HG03159 (cell line): ENCODE data around the gene SLC9A8.
"Not testable (repeated sequence)": the region's sequence is repeated elsewhere in the genome, so short reads cannot be mapped to it uniquely, and the experiment has no call there.

Source experiments
- ATAC-seq: cut with Tn5 transposase; IDR thresholded peaks from one replicate; pipeline ENCODE4 v1.9.1; 2021; ENCODE audit warnings: mild to moderate bottlenecking, moderate library complexity; ENCODE audit not compliant: unreplicated experiment

Gene SLC9A8

DNA sequence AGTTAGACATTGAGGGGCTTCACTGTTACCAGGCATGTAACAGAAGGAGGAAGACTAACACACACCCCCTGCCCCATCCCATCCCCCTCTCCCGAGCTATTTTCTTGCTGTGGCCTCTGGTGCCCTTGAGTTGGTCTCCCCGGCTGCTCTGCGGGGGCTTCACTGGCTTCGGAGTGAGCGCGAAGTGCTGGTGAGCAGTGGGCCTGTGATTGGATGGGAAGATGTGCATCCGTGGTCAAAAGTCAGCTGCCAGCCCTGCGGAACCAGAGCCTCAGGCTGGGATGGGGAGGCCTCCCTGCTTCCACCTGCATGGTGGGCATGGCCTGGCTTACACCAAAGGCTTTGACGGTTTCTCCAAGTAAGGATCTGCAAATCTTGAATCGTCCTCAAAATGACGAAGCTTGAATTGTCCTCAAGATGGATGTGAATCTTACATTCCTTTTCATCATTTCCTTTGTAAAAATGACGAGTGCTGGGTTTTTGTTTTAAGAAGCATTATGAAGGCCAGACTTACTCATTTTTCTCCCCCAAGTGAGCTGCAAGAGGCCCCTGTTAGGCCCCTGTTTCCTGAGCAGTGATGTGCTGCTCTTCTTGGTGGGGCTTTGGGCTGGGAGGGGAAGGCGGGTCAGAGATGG lies 79.0 kb downstream of the SLC9A8 start:
- ATAC-seq = no peak

DNA sequence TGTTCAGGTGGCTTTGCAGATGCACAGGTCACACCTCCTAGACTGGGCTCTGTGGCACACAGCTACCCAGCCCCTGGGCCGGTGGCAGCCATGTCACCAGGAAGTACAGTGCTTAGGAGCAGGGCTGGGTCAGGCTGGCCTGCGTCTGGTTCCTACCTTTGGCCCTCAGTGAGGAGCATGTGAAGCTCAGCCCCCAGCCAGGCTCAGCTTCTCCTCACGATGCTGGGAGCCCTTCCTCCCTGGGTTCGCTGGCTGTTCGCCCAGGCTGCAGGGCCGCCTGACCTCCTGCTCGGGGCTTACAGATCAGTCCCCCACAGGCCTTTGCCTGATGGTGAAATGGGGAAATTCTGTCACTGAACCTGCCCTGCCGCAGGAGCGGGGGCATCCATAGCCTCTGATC lies 79.6 kb downstream of the SLC9A8 start:
- ATAC-seq = no peak

DNA sequence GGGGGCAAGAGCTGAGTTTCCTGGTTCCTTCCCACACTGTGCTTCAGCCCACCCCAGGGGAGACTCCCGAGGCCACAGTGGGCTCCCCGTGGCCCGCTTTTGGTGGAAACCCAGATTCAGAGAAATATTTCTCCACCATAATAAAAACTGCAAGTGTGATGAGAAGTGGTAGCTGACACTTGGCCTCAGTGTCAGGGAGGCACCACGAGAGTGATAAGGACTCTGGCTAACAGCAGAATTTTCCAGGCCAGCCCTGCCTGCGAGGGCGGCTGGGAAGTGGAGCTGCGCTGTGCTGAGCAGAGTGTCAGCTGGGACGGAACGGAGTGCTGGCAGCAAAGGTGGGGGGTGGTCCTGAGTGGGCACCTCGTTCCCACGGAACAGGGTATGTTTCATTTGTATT lies 80.2 kb downstream of the SLC9A8 start:
- no peak for ATAC-seq

DNA sequence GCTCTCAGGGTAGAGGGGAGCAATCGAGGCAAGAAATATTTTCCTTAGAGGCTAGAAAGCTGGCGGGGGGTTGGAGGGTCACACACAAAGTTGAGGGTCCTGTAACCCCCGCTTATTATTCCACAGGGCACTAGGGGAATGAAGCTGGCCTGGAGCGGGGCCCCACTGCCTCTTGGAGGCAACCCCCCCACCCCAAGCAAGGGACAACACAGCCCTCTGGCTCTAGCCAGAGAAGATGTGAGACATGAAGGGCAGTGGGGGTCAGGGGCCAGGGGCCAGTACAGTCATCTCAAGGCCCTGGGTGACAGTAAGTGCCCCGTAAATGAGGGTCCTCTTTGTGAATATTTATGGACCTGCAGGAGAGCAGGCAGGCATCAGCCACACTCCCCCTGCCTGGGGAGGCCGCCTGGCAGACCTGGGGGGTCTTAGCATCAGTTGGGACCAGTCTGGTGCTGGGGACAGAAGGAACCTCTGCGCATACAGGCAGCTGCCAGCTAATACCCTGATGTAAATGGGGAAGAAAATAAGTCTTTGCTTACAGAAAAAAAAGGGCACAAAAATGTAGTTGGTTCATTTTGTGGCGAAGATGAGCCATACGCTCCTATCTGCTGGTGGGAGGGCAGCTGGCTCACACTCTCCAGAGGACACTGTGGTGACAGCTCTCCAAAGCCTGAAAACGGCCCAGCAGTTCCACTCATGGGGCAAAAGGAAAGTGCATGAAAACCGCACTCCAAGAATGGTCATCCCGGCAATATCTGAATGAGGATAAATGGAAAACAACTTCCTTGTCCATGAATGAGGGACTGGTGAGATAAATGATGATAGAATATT lies 80.8 kb downstream of the SLC9A8 start:
- ATAC-seq = no peak

DNA sequence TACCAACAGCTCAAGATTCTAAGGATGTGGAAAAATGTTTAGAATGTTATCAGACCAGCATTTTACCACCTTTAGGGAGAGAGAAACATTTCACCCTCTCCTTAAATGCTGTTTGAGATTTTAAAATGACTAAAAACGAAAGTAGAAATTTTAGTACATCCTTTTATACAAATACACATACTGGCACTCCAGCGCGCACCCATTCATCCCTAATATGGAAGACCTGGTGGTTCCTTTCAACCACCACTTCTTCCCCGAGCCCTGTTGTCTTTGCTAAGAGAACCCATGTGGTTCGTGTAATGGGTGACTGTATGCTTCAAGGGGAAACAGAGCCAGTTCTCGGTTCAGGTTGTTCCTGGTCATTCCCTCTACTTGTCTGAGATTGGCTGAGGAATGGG lies 81.4 kb downstream of the SLC9A8 start:
- no peak for ATAC-seq

DNA sequence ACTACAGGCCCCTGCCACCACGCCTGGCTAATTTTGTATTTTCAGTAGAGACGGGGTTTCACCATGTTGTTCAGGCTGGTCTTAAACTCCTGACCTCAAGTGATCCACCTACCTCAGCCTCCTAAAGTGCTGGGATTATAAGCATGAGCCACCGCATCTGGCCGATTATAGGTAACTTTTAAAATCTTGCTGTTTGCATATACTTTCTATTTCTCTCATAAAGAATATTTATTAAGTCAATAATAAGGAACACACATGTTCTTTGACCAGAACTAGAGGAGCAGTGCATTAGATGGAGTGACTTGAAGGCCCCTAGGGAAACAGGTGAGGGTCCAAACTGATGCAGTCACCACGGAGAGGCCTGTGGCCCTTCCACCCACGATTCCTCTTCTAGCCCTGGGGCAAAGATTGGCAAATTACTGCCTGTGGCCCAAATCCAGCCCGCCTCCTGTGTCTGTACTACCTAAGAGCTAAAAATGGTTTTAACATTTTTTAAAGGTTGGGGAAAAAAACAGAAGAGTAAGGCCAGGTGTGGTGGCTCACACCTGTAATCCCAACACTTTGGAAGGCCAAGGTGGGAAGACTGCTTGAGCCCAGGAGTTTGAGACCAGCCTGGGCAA lies 83.0 kb downstream of the SLC9A8 start:
- not testable (repeated sequence) for ATAC-seq

DNA sequence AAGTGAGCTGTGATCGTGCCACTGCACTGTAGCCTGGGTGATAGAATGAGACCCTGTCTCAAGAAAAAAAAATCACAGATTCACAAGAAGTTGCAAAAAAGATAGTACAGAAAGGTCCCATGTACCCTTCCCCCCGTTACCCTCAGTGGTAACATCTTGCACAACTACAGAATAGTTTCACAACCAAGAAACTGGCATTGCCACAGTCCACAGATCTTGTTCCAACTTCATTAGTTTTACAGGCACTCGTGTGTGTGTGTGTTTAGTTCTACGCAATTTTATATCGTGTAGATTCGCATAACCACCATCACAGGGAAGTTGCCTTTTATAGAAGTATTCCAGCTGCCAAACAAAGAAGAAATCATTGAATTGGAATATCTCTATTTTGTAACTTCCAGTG lies 83.6 kb downstream of the SLC9A8 start:
- ATAC-seq = no peak

DNA sequence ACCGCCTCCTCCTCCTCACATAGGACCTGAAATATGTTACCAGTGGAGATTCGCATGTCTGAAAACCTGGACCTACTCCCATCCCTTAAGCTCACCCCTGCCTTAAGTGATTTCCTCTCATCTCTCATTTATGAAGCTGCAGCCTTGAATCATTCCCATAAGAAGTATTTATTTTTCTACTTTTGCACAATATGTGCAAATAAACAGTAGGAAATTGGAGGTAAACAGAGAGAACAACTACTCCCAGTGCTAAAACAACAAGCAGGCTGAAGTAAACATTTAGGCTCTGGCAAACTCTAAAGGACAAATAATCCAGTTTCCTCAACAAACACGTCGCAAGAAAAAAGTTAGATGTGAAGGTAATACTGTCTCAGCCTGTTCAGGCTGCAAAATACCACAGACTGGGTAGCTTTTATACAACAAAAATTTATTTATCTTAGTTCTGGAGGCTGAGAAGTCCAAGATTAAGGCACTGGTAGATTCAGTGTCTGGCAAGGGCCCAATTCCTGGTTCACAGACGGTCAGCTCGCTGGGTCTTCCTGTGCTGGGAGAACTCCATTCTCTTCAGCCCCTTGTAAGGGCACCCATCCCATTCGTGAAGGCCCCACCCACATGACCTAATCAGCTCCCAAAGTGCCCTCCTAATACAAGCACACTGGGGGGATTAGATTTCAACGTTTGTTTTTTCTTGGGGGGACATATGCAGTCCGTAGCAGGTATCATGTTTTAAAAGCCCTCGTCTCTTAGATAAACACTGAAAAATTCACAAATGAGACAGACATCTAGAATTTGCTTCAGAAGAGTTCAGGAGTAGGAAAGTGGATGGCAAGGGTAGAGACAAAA lies 87.1 kb downstream of the SLC9A8 start:
- no peak for ATAC-seq

DNA sequence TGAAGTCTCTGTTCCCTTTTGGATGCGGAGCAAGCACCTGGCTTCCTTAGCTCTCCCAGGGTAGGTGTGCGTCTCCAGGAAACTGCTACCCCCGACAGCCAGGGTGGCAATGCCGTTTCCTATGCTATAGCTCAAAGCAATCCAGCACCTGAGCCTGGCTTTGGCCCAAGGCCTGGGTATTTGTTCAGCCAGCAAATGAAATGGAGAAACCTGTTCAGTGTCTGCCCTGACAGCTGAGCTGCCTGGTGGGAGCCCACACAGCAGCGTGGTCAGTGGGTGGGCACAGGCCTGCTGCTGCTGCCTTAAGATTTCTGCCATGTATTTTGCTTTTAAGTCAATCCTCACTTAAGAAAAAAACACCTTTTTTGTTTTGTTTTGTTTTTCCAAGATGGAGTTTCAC lies 89.0 kb downstream of the SLC9A8 start:
- no peak for ATAC-seq

DNA sequence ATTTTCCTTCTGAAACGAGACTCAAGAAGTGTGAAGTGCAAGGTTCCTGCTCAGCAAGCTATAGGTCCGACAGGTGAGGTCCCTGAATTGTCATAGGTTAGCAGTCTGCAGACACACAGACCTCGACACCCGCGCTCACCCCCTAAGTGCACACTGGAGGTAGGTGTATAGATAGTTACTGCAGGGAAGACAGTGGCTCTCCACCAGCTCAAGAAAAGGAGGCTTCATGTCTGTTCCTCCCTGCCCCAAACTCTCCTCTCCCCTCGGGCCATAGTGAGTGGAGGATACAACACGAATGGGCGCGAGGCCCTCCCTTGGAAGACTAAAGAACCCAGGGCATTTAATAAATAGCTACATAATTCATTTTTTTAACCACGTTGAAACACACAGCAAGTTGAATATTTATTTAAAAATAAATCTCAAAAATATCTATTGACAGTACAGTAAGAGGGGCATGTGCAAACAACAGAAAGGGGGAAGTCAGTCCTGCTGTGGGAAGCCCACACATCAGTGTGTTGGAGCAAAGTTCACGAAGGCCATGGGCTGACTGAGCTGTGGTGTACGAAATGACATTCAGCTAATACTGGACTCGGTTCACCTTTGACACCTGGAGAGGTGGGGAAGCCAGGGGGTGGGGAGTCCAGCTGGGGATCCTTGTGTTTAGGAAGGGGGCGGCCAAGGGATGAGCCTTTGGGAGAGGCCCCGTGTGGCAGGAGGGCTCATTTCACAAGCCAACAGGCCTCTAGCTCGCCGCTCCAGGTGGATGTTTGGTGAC lies 92.0 kb downstream of the SLC9A8 start:
- no peak for ATAC-seq

DNA sequence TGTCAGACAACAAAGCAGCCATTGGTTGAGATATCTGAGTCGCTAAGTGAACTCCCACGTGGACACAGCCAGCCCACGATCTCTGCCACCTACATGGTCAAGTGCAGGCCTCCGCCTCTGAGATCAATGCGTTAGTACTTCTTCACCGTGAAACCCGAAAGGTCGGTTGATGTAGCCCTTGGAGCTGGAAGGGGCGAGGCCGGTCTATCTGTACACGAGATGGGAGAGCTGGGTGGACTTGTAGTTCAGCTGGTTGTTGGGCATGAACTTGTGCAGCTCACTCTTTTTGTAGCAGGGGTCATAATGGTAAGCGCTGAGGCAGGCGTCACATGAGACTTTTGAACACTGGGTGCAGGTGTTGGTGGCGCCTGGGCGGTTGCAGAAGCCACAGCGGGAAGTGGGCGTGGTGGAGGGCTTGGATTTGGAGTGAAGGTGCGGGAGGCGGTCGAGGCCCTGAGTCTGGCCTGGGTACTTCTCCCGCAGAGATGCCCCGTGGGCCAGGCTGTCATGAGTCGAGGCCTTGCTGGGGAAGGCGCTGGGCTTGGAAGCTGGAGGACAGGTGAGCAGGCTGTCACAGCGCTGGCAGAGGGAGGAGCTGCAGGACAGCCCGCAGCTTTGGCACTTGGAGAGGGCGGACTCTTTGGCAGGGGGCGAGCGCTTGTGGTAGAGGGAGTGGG lies 92.9 kb downstream of the SLC9A8 start:
- no peak for ATAC-seq

DNA sequence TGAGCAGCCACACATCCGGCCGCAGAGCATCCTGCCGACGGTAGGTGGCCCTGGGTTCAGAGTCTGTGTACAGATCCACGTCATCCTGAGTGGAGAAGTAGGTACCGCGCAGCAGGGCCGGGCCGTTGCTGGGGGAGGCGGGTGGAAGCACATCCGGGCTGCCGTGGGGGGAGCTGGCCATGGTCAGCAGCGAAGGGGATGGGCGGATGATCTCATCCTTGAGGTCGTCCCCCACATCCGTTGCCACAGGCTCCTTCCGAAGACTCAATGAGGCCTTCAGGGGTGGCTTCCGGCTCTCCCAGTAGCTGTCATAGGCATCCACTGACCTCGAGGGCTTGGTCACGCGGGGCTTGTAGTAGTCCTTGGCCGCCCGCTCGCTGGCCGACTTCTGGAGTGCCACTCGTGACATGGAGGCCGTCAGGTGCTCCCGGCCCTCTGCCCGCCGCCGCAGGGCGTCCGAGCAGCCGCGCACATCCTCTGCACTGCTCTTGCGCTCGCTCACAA lies 93.5 kb downstream of the SLC9A8 start:
- no peak for ATAC-seq

DNA sequence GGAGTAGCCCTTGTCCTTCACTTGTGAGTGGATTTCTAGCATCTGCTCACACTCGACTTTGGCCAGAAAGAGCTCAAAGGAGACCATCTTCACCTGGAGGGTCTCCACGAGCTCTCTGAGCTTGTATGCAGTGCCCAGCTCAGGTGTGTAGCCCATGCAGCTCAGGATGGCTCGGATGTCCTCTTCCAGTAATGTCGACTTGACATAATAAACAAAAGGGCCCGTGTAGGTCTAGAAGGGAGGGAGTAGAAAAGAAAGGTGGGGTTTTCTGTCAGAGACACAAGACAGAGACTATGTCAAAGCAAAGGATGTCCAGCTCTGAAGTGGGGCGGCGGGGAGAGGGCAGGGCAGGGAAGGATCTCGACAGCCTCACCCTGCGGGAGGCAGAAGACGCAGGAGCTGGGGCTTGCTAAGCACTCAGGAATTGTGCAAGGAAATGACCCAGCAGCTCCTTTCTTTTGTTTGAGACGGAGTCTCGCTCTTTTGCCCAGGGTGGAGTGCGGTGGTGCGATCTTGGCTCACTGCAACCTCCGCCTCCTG lies 94.1 kb downstream of the SLC9A8 start:
- no peak for ATAC-seq

DNA sequence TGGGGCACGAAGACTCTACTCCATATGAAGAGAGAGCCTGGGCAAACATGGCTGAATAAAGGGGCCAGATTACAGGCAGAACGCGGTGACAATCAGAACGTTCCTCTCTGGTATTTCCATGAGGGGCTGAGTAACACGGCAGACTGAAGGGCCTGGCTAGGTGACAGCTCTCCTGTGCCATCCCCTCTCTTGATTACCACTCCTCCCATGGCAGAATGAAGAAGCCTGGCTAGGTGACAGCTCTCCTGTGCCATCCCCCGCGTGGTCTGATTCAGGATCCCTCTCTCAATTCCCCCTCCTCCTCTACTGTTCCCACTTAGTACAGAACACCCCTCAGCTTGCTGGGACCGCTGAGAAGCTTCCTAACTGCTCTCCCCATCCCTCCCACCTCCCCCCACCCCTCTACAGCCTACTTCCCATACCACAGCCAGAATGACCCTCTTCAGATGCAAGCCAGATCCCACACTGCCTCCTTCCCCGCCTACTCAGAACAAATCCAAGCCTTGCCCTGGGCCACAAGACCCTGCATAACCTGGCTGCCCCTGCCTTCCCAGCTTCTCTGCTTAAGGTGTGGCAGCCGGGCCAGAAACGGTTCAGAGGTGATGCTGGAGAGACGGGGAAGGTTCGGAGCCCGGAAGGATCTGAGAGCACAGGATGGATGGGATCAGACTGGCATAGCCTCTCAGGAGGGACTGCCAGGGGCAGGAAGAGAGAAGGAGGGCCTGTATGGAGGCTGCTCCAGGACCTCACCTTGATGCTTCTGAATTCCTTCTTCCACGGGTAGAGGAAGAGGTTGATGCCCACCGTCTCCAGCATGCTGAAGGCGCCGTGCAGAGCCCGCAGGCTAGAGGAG lies 95.0 kb downstream of the SLC9A8 start:
- no peak for ATAC-seq

DNA sequence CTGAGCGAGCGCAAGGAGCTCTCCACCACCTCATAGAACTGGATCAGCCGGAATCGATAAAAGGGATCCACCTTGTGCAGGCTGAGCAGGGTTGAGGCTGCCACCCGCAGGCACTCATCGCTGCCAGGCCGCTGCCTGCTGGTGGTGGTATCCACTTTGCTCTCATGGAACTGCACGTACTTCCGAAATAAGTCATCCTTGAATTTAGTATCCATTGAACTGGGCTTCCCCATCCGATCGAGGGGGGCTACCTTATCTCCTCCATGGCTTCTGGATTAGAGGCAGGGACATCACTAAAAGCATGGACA lies 95.6 kb downstream of the SLC9A8 start:
- ATAC-seq = no peak

DNA sequence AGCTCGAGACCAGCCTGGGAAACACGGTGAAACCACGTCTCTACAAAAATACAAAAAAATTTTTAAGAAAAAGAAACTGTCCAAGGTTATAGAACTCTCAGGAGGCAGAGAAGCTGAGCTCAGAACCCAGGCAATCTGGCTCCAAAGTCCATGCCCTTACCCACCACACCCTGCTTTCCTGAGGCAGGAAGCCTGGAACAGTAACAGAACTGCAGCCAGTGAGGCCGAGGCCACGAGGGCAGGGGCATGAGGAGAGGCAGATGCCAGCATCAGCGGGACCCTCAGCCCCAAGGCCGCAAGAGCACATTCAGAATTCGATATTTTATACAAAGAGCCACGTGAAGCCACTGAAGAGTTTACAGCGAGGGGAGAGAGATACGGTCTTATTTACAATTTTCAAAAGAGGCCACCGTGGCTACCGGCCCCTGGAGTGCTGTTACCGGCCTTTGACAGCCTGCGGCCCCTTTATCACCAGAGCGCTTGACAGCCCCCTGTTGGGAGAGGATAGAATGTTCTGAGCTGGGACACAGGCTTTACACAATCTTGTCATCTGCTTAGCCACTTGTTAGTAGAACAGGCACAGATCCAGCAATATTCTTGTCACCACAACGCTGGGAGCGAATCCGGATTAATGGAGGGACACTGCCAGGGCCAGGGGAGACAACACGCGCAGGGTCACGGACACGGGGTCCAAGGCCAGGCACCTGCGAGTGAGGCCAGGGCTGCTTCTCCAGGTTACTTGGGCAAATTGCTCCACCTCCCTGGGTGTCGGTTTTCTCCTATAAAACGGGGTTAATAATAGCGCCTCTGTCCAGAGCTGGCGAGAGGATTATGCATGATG lies 97.1 kb downstream of the SLC9A8 start:
- ATAC-seq = no peak

DNA sequence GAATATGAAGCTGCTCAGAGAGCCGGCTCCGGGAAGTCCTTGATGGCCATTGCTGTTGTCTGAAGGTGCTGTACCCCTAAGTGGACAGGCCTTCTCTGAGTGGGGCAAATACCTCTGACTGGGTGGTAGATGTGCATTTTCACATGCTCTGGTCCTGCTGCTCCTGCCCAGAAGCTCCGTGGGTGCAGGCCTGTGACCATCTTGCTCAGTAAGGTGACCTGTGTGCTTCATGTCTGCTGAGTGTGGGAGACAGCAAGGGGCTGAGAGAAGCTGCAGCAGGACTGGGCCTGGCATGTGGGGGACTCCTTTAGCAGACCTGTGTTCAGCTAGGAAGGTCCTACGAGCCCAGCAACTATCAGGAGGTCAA lies 97.7 kb downstream of the SLC9A8 start:
- ATAC-seq = no peak
